ENCODE measurements around the gene PDE1A. TPM values are rescaled to one million over a fixed set of nuclear protein-coding genes. Genes with fewer than 3 reads are reported as not detected.

Gene PDE1A
- total and polyA plus RNA-seq, 10 of the 15 experiments (the other 5 are each of a cell fraction or from before 2014, with no cell fraction given), result 1.1 TPM; not detected in 9

GRCh38 chr2:182368446-182368845, 58.4 kb downstream of the PDE1A start (continued):
- TF ChIP-seq BCLAF1 (IDR thresholded peaks at IDR 0.05) (no peak), YBX1 (IDR thresholded peaks at IDR 0.05) (no peak), ESRRA (IDR thresholded peaks at IDR 0.05; ENCODE audit: low read length) (no peak)
- TF ChIP-seq, protein P1, sequence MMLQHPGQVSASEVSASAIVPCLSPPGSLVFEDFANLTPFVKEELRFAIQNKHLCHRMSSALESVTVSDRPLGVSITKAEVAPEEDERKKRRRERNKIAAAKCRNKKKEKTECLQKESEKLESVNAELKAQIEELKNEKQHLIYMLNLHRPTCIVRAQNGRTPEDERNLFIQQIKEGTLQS (IDR thresholded peaks at IDR 0.05; ENCODE audit: borderline replicate concordance, extremely low read depth, low read depth, low read length), result no peak

- Histone ChIP-seq H3K4me3 (no peak overlapping the region), H3K27me3 (replicated peaks in 1 of 2; ENCODE audit: control insufficient read depth in 2 of 2, insufficient read depth in 2 of 2, low read length in 1 of 2) (no peaks in the 10 kb centered on the region), H3K9ac (ENCODE audit: control insufficient read depth, insufficient read depth, low read length) (no peak overlapping the region), H3K36me3 (ENCODE audit: control insufficient read depth in 2 of 2, insufficient read depth in 2 of 2, low read length in 1 of 2) (no peaks in the 10 kb centered on the region), H3K27ac (ENCODE audit: control insufficient read depth, insufficient read depth) (no peak overlapping the region), H4K20me1 (ENCODE audit: control insufficient read depth, insufficient read depth) (no peaks in the 10 kb centered on the region), H3K79me2 (ENCODE audit: control insufficient read depth, insufficient read depth, low read length) (no peaks in the 10 kb centered on the region), H3K9me3 (replicated peaks; ENCODE audit: control insufficient read depth, insufficient read depth, low read length) (no peaks in the 10 kb centered on the region), H3K4me2 (ENCODE audit: control insufficient read depth, insufficient read depth) (no peak overlapping the region), H3K4me1 (ENCODE audit: control insufficient read depth, insufficient read depth, low read length) (no peaks in the 10 kb centered on the region), H2AFZ (ENCODE audit: control insufficient read depth, low read depth, low read length) (no peak overlapping the region)
- ChIA-PET SMC1A (ENCODE audit: uncharacterized antibody, unreplicated experiment) (interaction anchor here (0.7 to 1.2 kb wide), 3 partner anchors 109 to 142 kb away, joined by 3 read pairs; no protein-coding TSS in a partner anchor), POLR2A (no interaction called here), RAD21 (ENCODE audit: unreplicated experiment) (no interaction called here), CTCF (interaction anchor here (0.9 kb wide), 1 partner anchor 281 kb away, joined by 4 read pairs; no protein-coding TSS in a partner anchor)
- no peak for ATAC-seq
- WGBS (ENCODE audit: insufficient coverage, insufficient replicate concordance, low lambda C conversion rate, missing lambda C conversion rate), result 21% methylated on average over 2 of the region's 2 CpGs
- intact Hi-C loops (cut with micrococcal nuclease; ENCODE audit: unreplicated experiment) (no loop called here), in situ Hi-C loops (cut with MboI) (no loop called here)
- no peak for DNase-seq (ENCODE audit: low read depth, low spot score)
- TF ChIP-seq E4F1 (IDR thresholded peaks at IDR 0.05; ENCODE audit: borderline replicate concordance, partially characterized antibody), result no peak
- TF ChIP-seq BCL3 (IDR thresholded peaks at IDR 0.05; ENCODE audit: borderline replicate concordance, insufficient read depth, low read depth, low read length, poor library complexity, severe bottlenecking), result no peak
- TF ChIP-seq RFX5 (IDR thresholded peaks at IDR 0.05; ENCODE audit: low read depth, low read length), result no peak
- TF ChIP-seq STAT3 (IDR thresholded peaks at IDR 0.05; ENCODE audit: low read depth, low read length), result no peak
- TF ChIP-seq IKZF2 (IDR thresholded peaks at IDR 0.05), result no peak
- TF ChIP-seq KLF5 (IDR thresholded peaks at IDR 0.05; ENCODE audit: partially characterized antibody), result no peak
- no peak for TF ChIP-seq MEF2A (IDR thresholded peaks at IDR 0.05; ENCODE audit: insufficient read depth, low read depth, low read length)
- FAIRE-seq, result no peak
- BruUV-seq (replicated peaks), result no TSS peak
Observed at GRCh38 chr2:182367401-182367800, 59.4 kb downstream of the PDE1A start.

All from GM12878 (cell line).